Heart left ventricle (tissue), 13 donors: Measurements from ENCODE around the gene TACC2.

Experiments used
- CTCF ChIP-seq, 12 donors: fragments of 200-600 bp; sonication (generic) in 4 of 12; IDR thresholded peaks; one replicate each; pipeline versions ENCODE4 v1.5.0 to v1.8.0; 2018 to 2022; ENCODE audit warnings: antibody characterized with exemption in 12 of 12, mild to moderate bottlenecking in 5 of 12
- POLR2A ChIP-seq, 2 donors: fragments of 450-650 bp; IDR thresholded peaks; one replicate each; pipeline ENCODE4 v1.6.1; 2017; ENCODE audit warnings: antibody characterized with exemption in 2 of 2, mild to moderate bottlenecking in 2 of 2, moderate library complexity in 2 of 2
- donor health status: ischemic (EF 13 %, LVEDD 7.1; RV severe dilation, severe dysfunction).
- donor health status: DM: no; HTN: yes; CAD: no.
- donor health status: DM: no; HTN: no; CAD: no.
- donor health status: ischemic (EF 25% LVEDD 6.9; RV normal size, moderate dysfunction).
- donor health status: ischemic (EF 25% LVEDD 5.7; RV mildly dilated, moderate dysfunction).
- donor health status: ischemic (EF 35%, LVEDD 5.7; RV mildly dilated, moderate dysfunction).
- donor health status: nonischemic (EF 11% LVEDD 7.7; RV severe dilation, severe dysfunction).
- donor health status: DM: yes; HTN: yes; CAD: no.
- donor health status: PGD.
- donor health status: ischemic (EF 29% LVEDD 5.4; RV normal size, mild dysfunction).
- donor health status: nonischemic (EF 23%, LVEDD 6.1; RV moderate dilation, normal function).

- TF ChIP-seq CTCF (IDR thresholded peaks at IDR 0.05) (no peak), POLR2A (IDR thresholded peaks at IDR 0.05) (no peak)
These were observed 163.6 kb downstream of the TACC2 start for GRCh38 chr10:122152544-122152943.
